ENCODE results near the gene CCDC138.
A peak's percentile ranks its signal among the peaks of the same experiment; 100 is the strongest.

Gene CCDC138

GRCh38 chr2:108829578-108830310 lies 43.2 kb downstream of the CCDC138 start:
- no peak for DNase-seq

DNA sequence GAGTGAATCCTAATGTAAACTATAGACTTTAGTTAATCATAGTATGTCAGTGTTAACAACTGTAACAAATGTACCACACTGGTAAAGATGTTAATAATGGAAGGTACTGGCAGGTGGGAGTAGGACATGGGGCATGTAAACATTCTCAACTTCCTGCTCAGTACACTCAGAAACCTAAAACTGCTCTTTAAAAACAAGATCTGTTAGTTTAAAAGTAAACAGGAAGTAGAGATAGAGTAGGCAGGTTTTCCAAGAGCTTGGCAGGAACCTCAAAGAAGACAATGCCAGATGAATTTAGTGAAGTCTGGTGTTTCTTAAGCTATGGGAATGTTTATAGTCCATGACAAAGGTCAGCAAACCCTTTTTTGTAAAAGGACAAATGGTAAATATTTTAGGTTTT lies 46.6 kb downstream of the CCDC138 start:
- no peak for DNase-seq

- no peak for DNase-seq
These were observed 48.0 kb downstream of the CCDC138 start for GRCh38 chr2:108834620-108835019.

- no peak for DNase-seq
These were observed 48.5 kb downstream of the CCDC138 start for GRCh38 chr2:108835040-108835439.

GRCh38 chr2:108837198-108837597 lies 50.6 kb downstream of the CCDC138 start:
- no peak for DNase-seq

DNA sequence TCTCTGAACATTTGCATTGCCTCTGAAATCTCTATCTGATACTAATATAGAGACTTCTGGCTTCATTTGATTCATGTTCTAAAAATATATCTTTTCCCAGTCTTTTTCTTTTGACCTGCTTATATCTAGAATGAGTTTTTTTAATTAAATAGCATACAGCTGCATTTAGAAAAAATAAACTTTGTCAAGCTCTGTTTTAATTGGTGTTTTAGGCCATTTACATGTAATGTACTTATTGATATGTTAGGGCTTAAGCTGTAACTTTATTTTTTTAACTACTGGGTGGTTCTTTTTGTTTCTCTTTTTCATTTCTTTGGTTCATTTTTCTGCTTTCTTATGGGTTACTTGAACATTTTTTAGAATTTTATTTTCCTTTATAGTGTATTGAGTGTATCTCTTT lies 54.9 kb downstream of the CCDC138 start:
- DNase-seq: no peak

- no peak for DNase-seq
These were observed 59.4 kb downstream of the CCDC138 start for GRCh38 chr2:108845923-108846322.

DNA sequence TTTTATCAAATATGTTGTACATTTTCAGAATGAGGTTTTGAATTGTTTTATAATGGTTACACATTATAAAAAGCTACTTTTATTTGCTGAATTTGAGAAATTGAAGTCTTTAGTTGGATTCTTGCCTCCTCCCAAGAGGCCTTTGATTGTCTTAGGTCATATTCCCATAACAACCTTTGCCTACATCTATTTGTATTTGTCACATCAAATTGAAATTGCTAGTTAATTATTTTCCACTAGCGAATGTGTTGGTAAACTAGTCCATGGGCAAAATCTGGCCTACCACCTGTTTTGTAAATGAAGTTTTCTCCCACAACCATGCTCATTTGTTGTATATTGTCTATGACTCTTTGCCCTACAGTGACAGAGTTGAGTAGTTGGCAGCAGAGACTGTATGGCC lies 60.4 kb downstream of the CCDC138 start:
- no peak for DNase-seq

GRCh38 chr2:108852375-108852774 lies 65.8 kb downstream of the CCDC138 start:
- no peak for DNase-seq

DNA sequence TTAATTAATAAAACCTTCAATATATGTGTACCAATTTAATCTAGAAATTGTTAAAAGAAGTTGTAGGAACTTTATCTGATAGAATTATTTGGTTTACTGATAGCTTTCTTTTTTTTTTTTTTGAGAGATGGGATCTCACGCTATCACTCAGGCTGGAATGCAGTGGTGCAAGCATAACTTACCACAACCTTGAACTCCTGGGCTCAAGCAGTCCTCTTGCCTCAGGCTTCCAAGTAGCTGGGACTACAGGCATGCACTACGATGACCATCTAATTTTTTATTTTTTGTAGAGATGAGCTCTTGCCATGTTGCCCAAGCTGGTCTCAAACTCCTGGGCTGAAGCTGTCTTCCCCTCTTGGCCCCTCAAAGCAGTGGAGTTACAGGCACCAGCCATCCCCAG lies 66.8 kb downstream of the CCDC138 start:
- DNase-seq: no peak

DNA sequence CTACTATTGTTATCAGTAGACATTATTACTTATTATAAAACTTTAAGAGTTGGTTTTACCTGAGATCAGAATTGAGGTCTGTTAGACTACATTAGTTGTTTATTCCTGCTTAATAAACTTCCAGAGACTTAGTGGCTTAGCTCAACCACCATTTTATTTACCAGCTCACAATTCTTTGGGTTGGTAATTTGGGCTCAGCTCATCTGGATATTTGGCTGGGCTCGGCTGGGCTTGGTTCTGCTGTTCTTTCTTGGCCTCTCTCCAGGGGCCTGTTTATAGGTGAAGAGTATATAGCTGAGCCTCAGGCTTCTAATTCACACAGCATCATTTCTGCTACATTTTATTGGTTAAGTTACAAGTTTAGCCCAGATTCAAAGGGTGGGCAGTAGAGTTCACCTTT lies 67.9 kb downstream of the CCDC138 start:
- no peak for DNase-seq

GRCh38 chr2:108855194-108855593 lies 68.6 kb downstream of the CCDC138 start:
- DNase-seq: peak in 1 of 2 donors; percentile 45

- no peak for DNase-seq
These were observed 72.3 kb downstream of the CCDC138 start for GRCh38 chr2:108858894-108859293.

DNA sequence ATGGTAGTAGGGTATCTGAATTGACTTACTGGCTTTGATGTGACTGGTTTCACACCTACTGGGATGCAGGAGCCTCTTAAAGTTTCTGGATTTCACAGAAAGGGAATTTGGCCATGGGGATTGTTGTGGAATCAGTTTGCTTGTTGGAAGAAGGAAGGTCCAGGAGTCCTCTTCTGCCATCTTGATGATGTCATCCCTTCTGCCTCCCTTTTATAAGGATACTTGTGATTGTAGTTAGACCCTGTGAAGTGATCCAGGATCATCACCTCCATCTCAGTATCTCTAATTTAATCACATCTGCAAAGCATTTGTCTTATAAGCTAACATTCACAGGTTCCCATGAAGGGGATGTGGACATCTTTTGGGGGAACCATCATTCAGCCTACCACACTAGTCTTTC lies 79.5 kb downstream of the CCDC138 start:
- no peak for DNase-seq

GRCh38 chr2:108868911-108869310 lies 82.3 kb downstream of the CCDC138 start:
- no peak for DNase-seq

GRCh38 chr2:108869542-108869941 lies 83.0 kb downstream of the CCDC138 start:
- no peak for DNase-seq

- no peak for DNase-seq
These were observed 83.6 kb downstream of the CCDC138 start for GRCh38 chr2:108870069-108870644.

DNA sequence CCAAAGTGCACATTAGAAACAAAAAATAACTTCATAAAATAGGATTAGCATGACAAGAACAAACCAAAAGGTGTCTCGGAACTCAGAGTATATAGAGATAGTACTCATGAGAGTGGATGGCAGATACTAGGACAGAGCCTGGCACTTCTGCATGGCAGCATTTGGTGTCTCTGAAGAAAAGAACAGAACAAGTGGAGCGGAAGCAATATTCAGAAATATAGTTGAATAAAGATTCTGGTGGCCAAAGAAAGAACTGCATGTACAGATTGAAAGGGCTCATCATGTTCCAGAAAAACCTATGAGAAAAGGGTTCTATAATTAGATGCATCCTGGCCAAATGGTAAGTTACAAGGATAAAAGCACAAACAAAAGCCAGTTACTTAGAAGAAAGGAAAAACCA lies 90.9 kb downstream of the CCDC138 start:
- no peak for DNase-seq

DNA sequence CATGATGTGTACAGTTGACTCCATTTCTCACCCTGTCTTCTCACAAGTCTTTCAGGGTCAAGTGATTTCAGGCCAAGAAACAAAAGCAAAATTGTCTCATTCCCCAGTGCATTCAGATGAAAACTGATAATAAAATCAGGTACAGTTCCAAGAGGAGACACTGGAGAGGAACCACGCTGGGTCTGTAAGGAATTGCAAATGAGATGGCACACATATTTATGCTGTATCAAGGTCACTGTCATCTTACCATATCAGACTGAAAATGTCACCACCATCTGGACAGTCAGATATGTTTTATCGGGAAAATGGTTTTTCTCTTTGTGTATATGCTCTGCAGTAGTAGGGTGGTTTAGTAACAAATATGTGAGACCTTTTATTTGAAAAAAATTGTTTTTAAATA lies 91.7 kb downstream of the CCDC138 start:
- DNase-seq: no peak

- no peak for DNase-seq
These were observed 98.0 kb downstream of the CCDC138 start for GRCh38 chr2:108884619-108885018.

- DNase-seq: no peak
These were observed 103.3 kb downstream of the CCDC138 start for GRCh38 chr2:108889907-108890306.

DNA sequence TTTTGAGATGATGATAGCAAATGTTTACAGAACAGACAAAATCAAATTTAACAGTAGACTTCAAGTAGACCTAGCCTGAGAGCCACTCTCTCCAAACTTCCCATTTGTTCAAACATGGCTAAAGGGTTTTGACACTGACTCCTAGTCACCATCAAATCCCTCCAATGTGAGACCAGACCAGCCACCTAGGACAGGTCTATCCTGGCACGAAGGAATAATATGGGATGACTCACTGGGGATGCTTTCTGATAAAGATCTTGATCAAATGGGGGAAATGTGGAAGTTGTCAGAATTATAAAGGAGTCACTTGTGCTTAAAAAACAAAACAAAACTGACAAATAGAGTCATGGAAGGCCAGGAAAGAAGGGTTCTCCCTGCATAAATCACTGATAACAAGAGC lies 106.7 kb downstream of the CCDC138 start:
- no peak for DNase-seq

- DNase-seq: no peak
These were observed 108.2 kb downstream of the CCDC138 start for GRCh38 chr2:108894766-108895165.

GRCh38 chr2:108895188-108895587 lies 108.6 kb downstream of the CCDC138 start:
- no peak for DNase-seq

DNA sequence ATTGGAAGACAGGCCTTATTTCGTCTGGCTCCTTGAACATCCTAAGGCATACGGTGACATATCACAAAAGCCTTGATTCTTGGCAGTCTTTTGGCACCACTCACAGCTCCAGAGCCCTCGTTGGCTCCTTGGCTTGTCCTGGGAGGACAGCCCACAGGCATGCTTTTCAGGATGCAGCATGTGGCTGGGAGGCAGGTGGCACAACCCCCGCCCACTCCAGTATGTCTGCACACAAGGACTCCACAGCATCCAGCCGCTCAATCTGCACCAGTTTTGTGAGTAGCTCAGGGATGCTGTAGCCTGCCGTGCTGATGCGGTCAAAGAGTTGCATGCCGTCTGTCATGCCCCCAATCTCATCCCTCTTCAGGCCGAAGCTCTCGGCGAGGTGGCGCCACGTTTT lies 110.2 kb downstream of the CCDC138 start:
- no peak for DNase-seq

Measured in CD4-positive, alpha-beta T cell treated with Interferon alpha-2 for 1 hour (primary cell).